Heart left ventricle (tissue), 13 donors: ENCODE results near the gene DPYSL5.

Source experiments
- CTCF ChIP-seq, 12 donors: fragments of 200-600 bp; sonication (generic) in 4 of 12; IDR thresholded peaks; one replicate each; pipeline versions ENCODE4 v1.5.0 to v1.8.0; 2018 to 2022; ENCODE audit warnings: antibody characterized with exemption in 12 of 12, mild to moderate bottlenecking in 5 of 12
- POLR2A ChIP-seq, 2 donors: fragments of 450-650 bp; IDR thresholded peaks; one replicate each; pipeline ENCODE4 v1.6.1; 2017; ENCODE audit warnings: antibody characterized with exemption in 2 of 2, mild to moderate bottlenecking in 2 of 2, moderate library complexity in 2 of 2
- donor health status: ischemic (EF 13 %, LVEDD 7.1; RV severe dilation, severe dysfunction).
- donor health status: DM: no; HTN: yes; CAD: no.
- donor health status: DM: no; HTN: no; CAD: no.
- donor health status: ischemic (EF 25% LVEDD 6.9; RV normal size, moderate dysfunction).
- donor health status: ischemic (EF 25% LVEDD 5.7; RV mildly dilated, moderate dysfunction).
- donor health status: ischemic (EF 35%, LVEDD 5.7; RV mildly dilated, moderate dysfunction).
- donor health status: nonischemic (EF 11% LVEDD 7.7; RV severe dilation, severe dysfunction).
- donor health status: DM: yes; HTN: yes; CAD: no.
- donor health status: PGD.
- donor health status: ischemic (EF 29% LVEDD 5.4; RV normal size, mild dysfunction).
- donor health status: nonischemic (EF 23%, LVEDD 6.1; RV moderate dilation, normal function).

GRCh38 chr2:26801796-26802195 is 46.1 kb upstream of the DPYSL5 start:
- TF ChIP-seq CTCF (IDR thresholded peaks at IDR 0.05): no peak
- no peak for TF ChIP-seq POLR2A (IDR thresholded peaks at IDR 0.05)
